Neural cell (in vitro differentiated cells): ENCODE results near the gene AQP12A.

Experiments
- CTCF ChIP-seq: fragments of 450-650 bp; IDR thresholded peaks from 2 replicates; pipeline ENCODE4 v1.5.1; 2014; ENCODE audit warnings: antibody characterized with exemption, mild to moderate bottlenecking, moderate library complexity; ENCODE audit not compliant: poor library complexity, severe bottlenecking
- EZH2 ChIP-seq: fragments of 200-600, 300-800 bp; shearing (Covaris generic), sonication (generic); IDR thresholded peaks from 2 replicates; pipeline ENCODE4 v1.6.1; 2014; ENCODE audit warnings: antibody characterized with exemption, low read length, borderline replicate concordance, mild to moderate bottlenecking; ENCODE audit not compliant: insufficient read depth, poor library complexity, severe bottlenecking
- RAD21 ChIP-seq: fragments of 450-650 bp; conservative IDR thresholded peaks from 2 replicates; pipeline ENCODE4 v1.6.1; 2014; ENCODE audit warnings: antibody characterized with exemption, mild to moderate bottlenecking, moderate library complexity

- TF ChIP-seq EZH2 (no peak), CTCF (no peak), RAD21 (no peak)
Observed at GRCh38 chr2:240647503-240648154, 44.0 kb upstream of the AQP12A start.
